WERI-Rb-1 (cell line): ENCODE measurements around the gene EPHA3.

ENCODE experiments used
- DNase-seq: peaks from one replicate; pipeline ENCODE4 v3.0.0-alpha.2; 2020
- H3K27ac ChIP-seq: fragments of 250-450 bp; sonication (Bioruptor Pico); 2 replicates; pipeline ENCODE4 v1.5.1; 2020; ENCODE audit warnings: mild to moderate bottlenecking, moderate library complexity
- H3K27me3 ChIP-seq: fragments of 250-450 bp; sonication (Bioruptor Pico); 2 replicates; pipeline ENCODE4 v1.5.1; 2021; ENCODE audit warnings: mild to moderate bottlenecking, low read depth, moderate library complexity; ENCODE audit not compliant: insufficient read depth, severe bottlenecking
- H3K36me3 ChIP-seq: fragments of 250-450 bp; sonication (Bioruptor Pico); 2 replicates; pipeline ENCODE4 v1.5.1; 2020; ENCODE audit warnings: mild to moderate bottlenecking, moderate library complexity
- H3K4me3 ChIP-seq: 2 replicates; pipeline ENCODE4 v1.5.1; 2011; ENCODE audit warnings: low read depth, mild to moderate bottlenecking, control low read depth, low read length
- H3K9me3 ChIP-seq: fragments of 250-450 bp; sonication (Bioruptor Pico); 2 replicates; pipeline ENCODE4 v1.5.1; 2021; ENCODE audit warnings: mild to moderate bottlenecking, moderate library complexity; ENCODE audit not compliant: severe bottlenecking
- TF ChIP-seq, protein P1 (sequence below): IDR thresholded peaks from 2 replicates; pipeline ENCODE4 v1.5.1; 2011; ENCODE audit warnings: low read depth, mild to moderate bottlenecking, control low read depth, inconsistent platforms, low read length

Gene EPHA3

DNA sequence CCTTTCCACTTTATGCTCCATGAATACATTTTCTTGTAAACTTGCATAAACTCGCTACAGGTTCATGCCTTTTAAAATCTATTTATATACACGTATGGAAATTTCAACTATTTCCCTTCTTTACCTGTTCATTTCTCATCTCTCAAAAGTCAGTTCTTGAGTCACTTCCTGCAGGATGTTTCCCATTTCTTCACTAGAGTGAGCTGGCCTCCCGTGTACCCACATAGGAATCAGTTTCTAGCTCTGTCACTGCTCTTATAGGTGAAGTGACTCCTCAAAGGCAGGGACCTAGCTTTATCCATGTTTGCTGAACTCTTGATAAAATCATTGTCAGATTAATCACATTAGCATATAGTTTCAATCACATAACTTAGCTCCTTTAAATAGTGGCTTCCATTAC is 259.7 kb downstream of the EPHA3 start:
- Histone ChIP-seq H3K27ac (no peak overlapping the region), H3K9me3 (no peaks in the 10 kb centered on the region), H3K36me3 (no peaks in the 10 kb centered on the region), H3K4me3 (no peak overlapping the region), H3K27me3 (no peaks in the 10 kb centered on the region)
- DNase-seq = no peak
- TF ChIP-seq, protein P1, sequence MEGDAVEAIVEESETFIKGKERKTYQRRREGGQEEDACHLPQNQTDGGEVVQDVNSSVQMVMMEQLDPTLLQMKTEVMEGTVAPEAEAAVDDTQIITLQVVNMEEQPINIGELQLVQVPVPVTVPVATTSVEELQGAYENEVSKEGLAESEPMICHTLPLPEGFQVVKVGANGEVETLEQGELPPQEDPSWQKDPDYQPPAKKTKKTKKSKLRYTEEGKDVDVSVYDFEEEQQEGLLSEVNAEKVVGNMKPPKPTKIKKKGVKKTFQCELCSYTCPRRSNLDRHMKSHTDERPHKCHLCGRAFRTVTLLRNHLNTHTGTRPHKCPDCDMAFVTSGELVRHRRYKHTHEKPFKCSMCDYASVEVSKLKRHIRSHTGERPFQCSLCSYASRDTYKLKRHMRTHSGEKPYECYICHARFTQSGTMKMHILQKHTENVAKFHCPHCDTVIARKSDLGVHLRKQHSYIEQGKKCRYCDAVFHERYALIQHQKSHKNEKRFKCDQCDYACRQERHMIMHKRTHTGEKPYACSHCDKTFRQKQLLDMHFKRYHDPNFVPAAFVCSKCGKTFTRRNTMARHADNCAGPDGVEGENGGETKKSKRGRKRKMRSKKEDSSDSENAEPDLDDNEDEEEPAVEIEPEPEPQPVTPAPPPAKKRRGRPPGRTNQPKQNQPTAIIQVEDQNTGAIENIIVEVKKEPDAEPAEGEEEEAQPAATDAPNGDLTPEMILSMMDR = no peak

DNA sequence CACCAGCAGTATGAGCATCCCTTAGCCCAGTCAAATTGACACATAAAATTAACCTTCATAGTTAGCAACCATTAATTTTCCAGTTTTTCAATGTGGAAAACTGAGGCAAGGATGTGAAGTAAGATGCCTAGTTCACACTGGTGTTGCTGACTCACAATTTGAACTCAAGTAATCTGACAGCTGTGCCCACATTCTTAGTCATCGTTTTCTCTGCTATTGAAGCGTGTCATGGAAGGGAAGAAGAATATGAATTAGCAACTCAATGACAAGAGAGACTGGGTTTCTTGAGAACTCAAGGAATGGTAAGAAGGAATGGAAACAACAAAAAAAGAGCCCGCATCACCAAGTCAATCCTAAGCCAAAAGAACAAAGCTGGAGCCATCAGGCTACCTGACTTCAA is 261.4 kb downstream of the EPHA3 start:
- no peaks in the 10 kb centered on the region for H3K36me3 ChIP-seq
- H3K4me3 ChIP-seq = no peak overlapping the region
- DNase-seq = no peak

DNA sequence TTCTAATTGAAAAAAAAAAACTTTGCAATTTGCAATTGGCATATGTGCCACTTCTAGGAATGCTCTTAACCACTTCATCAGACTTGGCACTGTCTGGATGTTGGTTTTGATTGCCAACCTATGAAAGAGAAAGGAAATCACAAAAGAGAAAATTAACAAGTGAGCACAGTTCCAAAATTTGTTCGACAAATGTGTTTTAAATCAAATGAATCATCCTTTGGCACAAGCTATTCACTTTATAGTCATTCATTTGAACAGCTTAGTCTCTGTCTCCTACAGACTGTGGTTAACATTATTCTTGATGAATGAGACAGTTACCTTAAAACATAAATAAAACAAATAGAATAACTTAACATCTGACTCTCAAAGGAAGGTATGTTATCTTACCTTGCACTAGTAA is 265.0 kb downstream of the EPHA3 start:
- Histone ChIP-seq H3K36me3 (no peaks in the 10 kb centered on the region), H3K4me3 (no peak overlapping the region), H3K9me3 (no peaks in the 10 kb centered on the region), H3K27ac (no peak overlapping the region), H3K27me3 (no peaks in the 10 kb centered on the region)
- TF ChIP-seq, protein P1 = no peak
- DNase-seq = no peak

More for the DNA sequence above, 261.4 kb downstream of the EPHA3 start:
- H3K27me3 ChIP-seq = no peaks in the 10 kb centered on the region
- TF ChIP-seq, protein P1 = no peak
- no peak overlapping the region for H3K27ac ChIP-seq
- H3K9me3 ChIP-seq = no peaks in the 10 kb centered on the region

DNA sequence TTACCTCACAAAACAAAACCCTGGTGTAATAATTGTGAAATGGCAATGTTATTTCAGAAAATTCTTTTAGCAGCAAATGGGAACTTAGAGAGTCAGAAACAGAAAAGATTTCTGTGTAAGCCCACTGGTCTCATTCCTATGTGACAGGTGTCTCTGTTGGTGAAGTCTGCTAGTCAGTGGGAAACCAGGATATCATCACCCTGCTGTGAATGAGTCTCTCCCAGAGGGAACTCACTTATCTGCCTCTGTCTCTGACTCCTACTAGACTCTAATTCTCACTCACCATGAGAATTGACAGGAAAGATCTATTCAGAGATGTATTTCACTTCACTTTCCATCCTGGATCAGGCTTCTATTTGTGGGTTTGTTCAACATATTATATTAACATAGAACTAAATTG is 266.0 kb downstream of the EPHA3 start:
- TF ChIP-seq, protein P1 = no peak
- no peaks in the 10 kb centered on the region for H3K36me3 ChIP-seq
- DNase-seq = no peak
- no peaks in the 10 kb centered on the region for H3K27me3 ChIP-seq
- no peak overlapping the region for H3K27ac ChIP-seq
- H3K9me3 ChIP-seq = no peaks in the 10 kb centered on the region
- no peak overlapping the region for H3K4me3 ChIP-seq

DNA sequence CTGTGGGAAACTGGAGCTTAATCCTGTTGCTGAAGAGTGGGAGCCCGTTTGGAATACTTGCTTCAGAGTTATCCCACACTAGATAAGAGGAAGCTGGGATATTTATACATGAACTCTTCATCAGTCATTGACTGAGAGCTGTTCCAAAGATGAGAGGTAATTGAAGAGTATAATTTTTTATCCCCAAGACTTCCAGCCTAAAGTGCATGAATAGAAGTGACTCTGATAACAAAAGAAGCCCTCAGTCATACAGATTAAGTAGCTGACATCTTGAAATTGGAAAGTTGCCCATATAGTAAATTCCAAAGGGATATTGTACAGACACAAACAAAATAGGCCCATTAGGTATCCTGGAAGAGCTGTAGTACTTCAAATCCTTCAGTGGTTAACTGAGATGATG is 268.0 kb downstream of the EPHA3 start:
- Histone ChIP-seq H3K4me3 (no peak overlapping the region), H3K27me3 (no peaks in the 10 kb centered on the region)
- TF ChIP-seq, protein P1 = no peak

DNA sequence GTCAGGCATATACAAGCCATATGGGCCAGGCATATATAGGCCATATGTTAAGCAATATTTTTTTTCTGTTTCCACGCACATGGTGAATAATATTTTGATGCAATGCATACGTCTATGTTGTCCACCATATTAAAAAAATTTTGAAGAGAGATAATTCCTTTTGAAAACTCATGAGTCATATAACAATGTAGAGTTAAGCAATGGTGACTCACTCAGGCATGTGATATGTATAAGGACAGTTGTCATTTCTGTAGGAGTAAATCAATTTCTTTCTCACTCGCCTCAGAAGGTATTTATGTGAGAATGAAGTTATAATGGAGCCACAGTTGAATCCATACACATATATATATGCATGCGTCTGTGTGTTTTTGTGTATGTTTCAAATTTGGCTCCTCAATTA is 272.6 kb downstream of the EPHA3 start:
- TF ChIP-seq, protein P1 = no peak
- Histone ChIP-seq H3K36me3 (no peaks in the 10 kb centered on the region), H3K9me3 (no peaks in the 10 kb centered on the region), H3K27me3 (no peaks in the 10 kb centered on the region), H3K4me3 (no peak overlapping the region), H3K27ac (no peak overlapping the region)
- DNase-seq = no peak

More for the DNA sequence above, 268.0 kb downstream of the EPHA3 start:
- H3K9me3 ChIP-seq = no peaks in the 10 kb centered on the region
- DNase-seq = no peak
- H3K36me3 ChIP-seq = no peaks in the 10 kb centered on the region
- H3K27ac ChIP-seq = no peak overlapping the region
